ENCODE data around the gene SH3RF1. TPM values are rescaled to one million over a fixed set of nuclear protein-coding genes. Genes with fewer than 3 reads are reported as not detected.
"Not testable (repeated sequence)": the region's sequence is repeated elsewhere in the genome, so short reads cannot be mapped to it uniquely, and the experiment has no call there.

SH3RF1 gene
- total and polyA plus RNA-seq, 2 donors = 2.0 to 3.7 TPM

DNA sequence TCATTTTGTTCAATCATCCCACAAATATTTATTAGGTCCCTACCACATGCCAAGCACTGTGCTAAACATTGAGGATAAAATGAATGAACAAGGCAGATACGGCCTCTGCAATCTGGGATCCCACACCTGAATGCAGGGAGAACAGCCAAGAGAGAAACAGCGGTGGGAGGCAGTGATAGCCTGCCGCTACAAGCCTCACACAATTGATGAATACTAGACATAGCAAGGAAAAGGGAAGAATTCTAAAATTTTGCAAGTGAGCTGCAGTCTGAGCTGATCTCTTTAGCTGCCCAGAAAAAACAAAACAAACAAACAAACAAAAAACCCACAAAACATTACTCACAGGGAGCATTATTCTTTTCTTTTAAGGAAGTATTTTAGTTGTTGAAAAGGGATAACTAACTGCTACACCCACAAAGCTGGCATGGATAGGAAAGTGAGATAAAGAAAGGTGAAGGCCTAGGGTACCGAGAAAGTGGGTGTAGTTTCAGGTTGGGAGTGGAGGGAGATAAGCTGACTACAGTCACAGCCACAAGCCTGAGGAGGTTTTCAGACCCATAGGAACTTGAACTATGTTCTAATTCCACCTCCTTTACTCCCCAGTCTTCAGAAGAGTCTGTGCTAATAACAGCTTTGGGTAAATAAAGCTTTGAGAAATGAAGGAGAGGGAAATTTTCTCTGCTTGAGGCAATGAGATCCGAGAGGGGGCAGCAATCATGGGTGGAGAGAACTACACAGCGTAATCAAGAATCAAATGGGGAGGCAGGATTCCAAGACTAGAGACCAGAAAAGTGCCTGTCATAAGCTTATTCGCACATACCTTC is 85.4 kb downstream of the SH3RF1 start:
- 95% methylated on average over 7 of the region's 7 CpGs for WGBS

DNA sequence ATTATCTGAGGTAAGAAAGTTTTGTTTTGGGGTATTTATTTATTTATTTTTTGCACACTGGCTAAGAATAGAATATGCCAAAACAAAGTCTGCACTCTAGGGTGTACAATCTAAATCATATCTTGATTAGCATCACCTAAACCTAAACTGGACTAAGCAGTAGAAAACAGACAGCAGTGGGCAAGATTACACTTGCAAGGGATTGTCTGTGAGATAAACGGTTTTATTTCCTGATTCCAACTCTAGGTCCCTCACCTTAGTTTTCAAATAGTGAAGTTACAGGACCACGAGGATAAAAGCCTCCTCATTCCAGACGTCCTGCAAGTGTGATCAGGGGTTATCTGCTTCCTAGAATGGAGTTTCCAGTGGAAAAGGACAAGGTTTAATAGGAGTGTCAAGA is 86.1 kb downstream of the SH3RF1 start:
- DNase-seq (ENCODE audit: low read depth in 6 of 9, low spot score in 9 of 9) = no peak
- H3K9me3 ChIP-seq (ENCODE audit: control insufficient read depth in 2 of 2, insufficient read depth in 1 of 2, low read length in 1 of 2) = no peaks in the 10 kb centered on the region
- H3K27me3 ChIP-seq (ENCODE audit: control insufficient read depth in 2 of 2, insufficient read depth in 1 of 2, low read length in 1 of 2) = no peaks in the 10 kb centered on the region
- no peaks in the 10 kb centered on the region for H3K36me3 ChIP-seq (ENCODE audit: control insufficient read depth in 2 of 2, insufficient read depth in 2 of 2, low read length in 1 of 2)
- H3K27ac ChIP-seq (ENCODE audit: low read depth in 1 of 2, low read length in 1 of 2) = no peak overlapping the region
- 69% methylated on average over 3 of the region's 3 CpGs for WGBS
- no peak overlapping the region for H3K4me3 ChIP-seq (ENCODE audit: low read length in 2 of 2)
- H3K4me1 ChIP-seq (ENCODE audit: control insufficient read depth in 2 of 2, insufficient read depth in 2 of 2, low read length in 2 of 2) = no peaks in the 10 kb centered on the region

More for the DNA sequence above, 85.4 kb downstream of the SH3RF1 start:
- H3K4me3 ChIP-seq (ENCODE audit: low read length in 2 of 2) = no peak overlapping the region
- no peak overlapping the region for H3K27ac ChIP-seq (ENCODE audit: low read depth in 1 of 2, low read length in 1 of 2)
- H3K27me3 ChIP-seq (ENCODE audit: control insufficient read depth in 2 of 2, insufficient read depth in 1 of 2, low read length in 1 of 2) = no peaks in the 10 kb centered on the region
- no peaks in the 10 kb centered on the region for H3K9me3 ChIP-seq (ENCODE audit: control insufficient read depth in 2 of 2, insufficient read depth in 1 of 2, low read length in 1 of 2)
- DNase-seq (ENCODE audit: low read depth in 6 of 9, low spot score in 9 of 9) = no peak
- no peaks in the 10 kb centered on the region for H3K36me3 ChIP-seq (ENCODE audit: control insufficient read depth in 2 of 2, insufficient read depth in 2 of 2, low read length in 1 of 2)
- H3K4me1 ChIP-seq (ENCODE audit: control insufficient read depth in 2 of 2, insufficient read depth in 2 of 2, low read length in 2 of 2) = no peaks in the 10 kb centered on the region

- no peaks in the 10 kb centered on the region for H3K4me1 ChIP-seq (ENCODE audit: control insufficient read depth in 2 of 2, insufficient read depth in 2 of 2, low read length in 2 of 2)
- WGBS = 90% methylated on average over 3 of the region's 3 CpGs
- no peak for DNase-seq (ENCODE audit: low read depth in 6 of 9, low spot score in 9 of 9)
- no peaks in the 10 kb centered on the region for H3K9me3 ChIP-seq (ENCODE audit: control insufficient read depth in 2 of 2, insufficient read depth in 1 of 2, low read length in 1 of 2)
- H3K4me3 ChIP-seq (ENCODE audit: low read length in 2 of 2) = no peak overlapping the region
- no peaks in the 10 kb centered on the region for H3K27me3 ChIP-seq (ENCODE audit: control insufficient read depth in 2 of 2, insufficient read depth in 1 of 2, low read length in 1 of 2)
- H3K36me3 ChIP-seq (ENCODE audit: control insufficient read depth in 2 of 2, insufficient read depth in 2 of 2, low read length in 1 of 2) = no peaks in the 10 kb centered on the region
- no peak overlapping the region for H3K27ac ChIP-seq (ENCODE audit: low read depth in 1 of 2, low read length in 1 of 2)
These were observed 86.5 kb downstream of the SH3RF1 start for GRCh38 chr4:169184236-169184635.

- no peak overlapping the region for H3K4me3 ChIP-seq (ENCODE audit: low read length in 2 of 2)
- no peaks in the 10 kb centered on the region for H3K36me3 ChIP-seq (ENCODE audit: control insufficient read depth in 2 of 2, insufficient read depth in 2 of 2, low read length in 1 of 2)
- no peaks in the 10 kb centered on the region for H3K4me1 ChIP-seq (ENCODE audit: control insufficient read depth in 2 of 2, insufficient read depth in 2 of 2, low read length in 2 of 2)
- no peaks in the 10 kb centered on the region for H3K9me3 ChIP-seq (ENCODE audit: control insufficient read depth in 2 of 2, insufficient read depth in 1 of 2, low read length in 1 of 2)
- no peak overlapping the region for H3K27ac ChIP-seq (ENCODE audit: low read depth in 1 of 2, low read length in 1 of 2)
- 88% methylated on average over 2 of the region's 2 CpGs for WGBS
- H3K27me3 ChIP-seq (ENCODE audit: control insufficient read depth in 2 of 2, insufficient read depth in 1 of 2, low read length in 1 of 2) = no peaks in the 10 kb centered on the region
- DNase-seq (ENCODE audit: low read depth in 6 of 9, low spot score in 9 of 9) = no peak
These were observed 87.2 kb downstream of the SH3RF1 start for GRCh38 chr4:169183581-169183980.

- no peak for DNase-seq (ENCODE audit: low read depth in 6 of 9, low spot score in 9 of 9)
- no peaks in the 10 kb centered on the region for H3K36me3 ChIP-seq (ENCODE audit: control insufficient read depth in 2 of 2, insufficient read depth in 2 of 2, low read length in 1 of 2)
- H3K27ac ChIP-seq (ENCODE audit: low read depth in 1 of 2, low read length in 1 of 2) = no peak overlapping the region
- no peaks in the 10 kb centered on the region for H3K9me3 ChIP-seq (ENCODE audit: control insufficient read depth in 2 of 2, insufficient read depth in 1 of 2, low read length in 1 of 2)
- no peaks in the 10 kb centered on the region for H3K27me3 ChIP-seq (ENCODE audit: control insufficient read depth in 2 of 2, insufficient read depth in 1 of 2, low read length in 1 of 2)
- 93% methylated on average over 13 of the region's 13 CpGs for WGBS
- no peaks in the 10 kb centered on the region for H3K4me1 ChIP-seq (ENCODE audit: control insufficient read depth in 2 of 2, insufficient read depth in 2 of 2, low read length in 2 of 2)
- H3K4me3 ChIP-seq (ENCODE audit: low read length in 2 of 2) = no peak overlapping the region
These were observed 90.9 kb downstream of the SH3RF1 start for GRCh38 chr4:169179609-169180521.

DNA sequence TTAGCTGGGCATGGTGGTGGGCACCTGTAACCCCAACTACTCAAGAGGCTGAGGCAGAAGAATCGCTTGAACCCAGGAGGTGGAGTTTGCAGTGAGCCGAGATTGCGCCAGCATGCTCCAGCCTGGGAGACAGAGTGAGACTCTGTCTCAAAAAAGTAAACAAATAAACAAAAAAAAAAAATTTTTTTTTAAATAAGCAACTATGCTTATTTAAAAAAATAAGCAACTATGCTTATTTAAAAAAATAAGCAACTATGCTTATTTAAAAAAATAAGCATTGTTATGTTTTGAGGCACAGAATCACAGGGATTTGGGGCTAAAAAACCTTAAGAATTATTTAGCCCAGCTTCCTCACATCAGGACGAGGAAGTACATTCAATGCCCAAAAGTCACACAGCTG is 92.7 kb downstream of the SH3RF1 start:
- 98% methylated on average over 4 of the region's 4 CpGs for WGBS

DNA sequence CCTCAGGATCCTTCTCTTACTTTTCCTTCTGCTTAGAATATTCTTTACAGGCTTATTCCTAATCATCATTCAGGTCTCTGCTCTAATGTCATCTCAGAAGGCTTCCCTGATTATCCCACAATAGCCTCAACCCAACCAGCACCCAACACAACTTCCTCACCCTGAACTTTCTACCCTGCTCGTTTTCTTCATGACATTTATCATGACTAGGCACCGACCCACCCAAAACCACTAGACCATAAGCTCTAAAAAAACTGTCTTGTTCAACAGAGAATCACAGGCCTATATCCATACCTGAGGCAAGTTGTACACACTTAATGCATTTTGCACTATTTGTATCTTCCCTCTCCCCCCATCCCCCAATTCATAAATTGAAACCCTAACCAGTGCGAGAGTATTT is 95.3 kb downstream of the SH3RF1 start:
- H3K9me3 ChIP-seq (ENCODE audit: control insufficient read depth in 2 of 2, insufficient read depth in 1 of 2, low read length in 1 of 2) = no peaks in the 10 kb centered on the region
- H3K27me3 ChIP-seq (ENCODE audit: control insufficient read depth in 2 of 2, insufficient read depth in 1 of 2, low read length in 1 of 2) = no peaks in the 10 kb centered on the region
- WGBS = 42% methylated on average over 3 of the region's 3 CpGs
- H3K36me3 ChIP-seq (ENCODE audit: control insufficient read depth in 2 of 2, insufficient read depth in 2 of 2, low read length in 1 of 2) = no peaks in the 10 kb centered on the region
- no peaks in the 10 kb centered on the region for H3K4me1 ChIP-seq (ENCODE audit: control insufficient read depth in 2 of 2, insufficient read depth in 2 of 2, low read length in 2 of 2)
- H3K27ac ChIP-seq (ENCODE audit: low read depth in 1 of 2, low read length in 1 of 2) = no peak overlapping the region
- no peak overlapping the region for H3K4me3 ChIP-seq (ENCODE audit: low read length in 2 of 2)
- no peak for DNase-seq (ENCODE audit: low read depth in 6 of 9, low spot score in 9 of 9)

More for the DNA sequence above, 92.7 kb downstream of the SH3RF1 start:
- DNase-seq (ENCODE audit: low read depth in 6 of 9, low spot score in 9 of 9); H3K9me3 ChIP-seq (ENCODE audit: control insufficient read depth in 2 of 2, insufficient read depth in 1 of 2, low read length in 1 of 2); H3K27ac ChIP-seq (ENCODE audit: low read depth in 1 of 2, low read length in 1 of 2); H3K4me1 ChIP-seq (ENCODE audit: control insufficient read depth in 2 of 2, insufficient read depth in 2 of 2, low read length in 2 of 2); H3K4me3 ChIP-seq (ENCODE audit: low read length in 2 of 2); H3K27me3 ChIP-seq (ENCODE audit: control insufficient read depth in 2 of 2, insufficient read depth in 1 of 2, low read length in 1 of 2); H3K36me3 ChIP-seq (ENCODE audit: control insufficient read depth in 2 of 2, insufficient read depth in 2 of 2, low read length in 1 of 2): not testable (repeated sequence)

DNA sequence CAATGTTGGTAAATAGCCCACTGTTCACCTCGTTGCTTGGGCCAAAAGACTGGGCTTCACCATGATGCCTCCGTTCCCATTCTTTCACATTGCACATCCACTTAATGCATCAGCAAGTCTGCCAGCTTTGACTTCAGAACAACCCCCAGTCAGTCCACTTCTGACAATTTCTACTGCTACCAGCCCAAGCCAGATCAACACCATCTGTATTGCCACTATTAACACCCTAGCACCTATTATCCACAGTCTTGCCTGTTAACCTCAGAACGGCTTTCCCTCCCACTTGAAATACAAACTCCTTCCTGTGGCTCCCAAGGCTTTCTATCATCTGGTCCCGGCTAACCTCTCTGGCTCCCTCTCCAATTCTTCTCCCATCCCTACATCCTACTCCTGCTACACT is 95.7 kb downstream of the SH3RF1 start:
- 98% methylated on average over 4 of the region's 4 CpGs for WGBS

DNA sequence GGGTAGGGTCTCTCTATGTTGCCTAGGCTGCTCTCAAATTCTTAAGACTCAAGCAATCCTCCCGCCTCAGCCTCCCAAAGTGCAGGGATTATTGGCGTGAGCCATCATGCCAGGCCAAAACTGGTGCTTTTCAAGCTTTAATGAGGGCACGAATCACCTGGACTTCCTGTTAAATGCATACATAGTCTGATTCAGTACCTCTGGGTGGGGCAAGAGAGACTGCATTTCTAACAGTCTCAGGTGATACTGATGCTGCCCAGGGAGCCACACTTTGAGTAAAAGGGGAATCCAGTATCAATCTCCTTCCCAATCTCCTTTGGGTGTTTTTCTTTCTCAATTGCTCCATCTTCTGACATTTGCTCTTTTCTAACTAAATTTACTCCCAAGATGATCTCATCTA is 96.5 kb downstream of the SH3RF1 start:
- no peaks in the 10 kb centered on the region for H3K27me3 ChIP-seq (ENCODE audit: control insufficient read depth in 2 of 2, insufficient read depth in 1 of 2, low read length in 1 of 2)
- DNase-seq (ENCODE audit: low read depth in 6 of 9, low spot score in 9 of 9) = no peak
- no peaks in the 10 kb centered on the region for H3K9me3 ChIP-seq (ENCODE audit: control insufficient read depth in 2 of 2, insufficient read depth in 1 of 2, low read length in 1 of 2)
- H3K4me1 ChIP-seq (ENCODE audit: control insufficient read depth in 2 of 2, insufficient read depth in 2 of 2, low read length in 2 of 2) = no peaks in the 10 kb centered on the region
- WGBS = 98% methylated on average over 3 of the region's 3 CpGs
- no peak overlapping the region for H3K4me3 ChIP-seq (ENCODE audit: low read length in 2 of 2)
- no peak overlapping the region for H3K27ac ChIP-seq (ENCODE audit: low read depth in 1 of 2, low read length in 1 of 2)
- no peaks in the 10 kb centered on the region for H3K36me3 ChIP-seq (ENCODE audit: control insufficient read depth in 2 of 2, insufficient read depth in 2 of 2, low read length in 1 of 2)

More for the DNA sequence above, 95.7 kb downstream of the SH3RF1 start:
- no peak overlapping the region for H3K27ac ChIP-seq (ENCODE audit: low read depth in 1 of 2, low read length in 1 of 2)
- no peaks in the 10 kb centered on the region for H3K27me3 ChIP-seq (ENCODE audit: control insufficient read depth in 2 of 2, insufficient read depth in 1 of 2, low read length in 1 of 2)
- H3K36me3 ChIP-seq (ENCODE audit: control insufficient read depth in 2 of 2, insufficient read depth in 2 of 2, low read length in 1 of 2) = no peaks in the 10 kb centered on the region
- DNase-seq (ENCODE audit: low read depth in 6 of 9, low spot score in 9 of 9) = no peak
- H3K4me1 ChIP-seq (ENCODE audit: control insufficient read depth in 2 of 2, insufficient read depth in 2 of 2, low read length in 2 of 2) = no peaks in the 10 kb centered on the region
- H3K9me3 ChIP-seq (ENCODE audit: control insufficient read depth in 2 of 2, insufficient read depth in 1 of 2, low read length in 1 of 2) = no peaks in the 10 kb centered on the region
- no peak overlapping the region for H3K4me3 ChIP-seq (ENCODE audit: low read length in 2 of 2)
